Activated naive CD4-positive, alpha-beta T cell treated with anti-CD3 and anti-CD28 coated beads, Interleukin-2, amount 50 U/mL, for 72 hours (primary cell): ENCODE measurements around the gene MRPS34. TPM values are rescaled to one million over a fixed set of nuclear protein-coding genes. Genes with fewer than 3 reads are reported as not detected.

Experiments
- ATAC-seq, 2 donors: fragments of 150-1000 bp; cut with Tn5 transposase; 2 replicates each; pipeline ENCODE4 v1.10.0; 2021; ENCODE audit warnings: mild to moderate bottlenecking in 2 of 2, moderate library complexity in 2 of 2
- DNase-seq, 2 donors: peaks; one replicate each; pipeline ENCODE4 v3.0.0; 2021 to 2022; ENCODE audit warnings: low spot score in 2 of 2
- H3K27ac Mint-ChIP-seq, 2 donors: one replicate each; pipeline ENCODE4 v1.8.0; 2022; ENCODE audit warnings: mild to moderate bottlenecking in 2 of 2, mixed read lengths in 2 of 2
- H3K36me3 Mint-ChIP-seq, 2 donors: one replicate each; pipeline ENCODE4 v1.8.0; 2022; ENCODE audit warnings: mixed read lengths in 2 of 2
- H3K9me3 Mint-ChIP-seq, 2 donors: one replicate each; pipeline ENCODE4 v1.8.0; 2022; ENCODE audit warnings: mixed read lengths in 2 of 2
- total RNA-seq, 2 donors: library from RNA; stranded (reverse); gene quantifications; one replicate each; pipeline ENCODE4 v1.2.3, GENCODE V29; 2022

The MRPS34 gene
- total RNA-seq, 2 donors from 2014 or later: 106 to 180 TPM

- Mint-ChIP-seq H3K27ac (peak overlapping the region in 1 of 2 donors; percentile 84), H3K36me3 (no peaks in the 10 kb centered on the region), H3K9me3 (no peaks in the 10 kb centered on the region)
- no peak for ATAC-seq
- no peak for DNase-seq
These were observed 40.9 kb downstream of the MRPS34 start for GRCh38 chr16:1732071-1732470.

GRCh38 chr16:1731603-1732002, 41.3 kb downstream of the MRPS34 start:
- Mint-ChIP-seq H3K9me3 (no peaks in the 10 kb centered on the region), H3K36me3 (no peaks in the 10 kb centered on the region), H3K27ac (peak overlapping the region in 1 of 2 donors; percentile 84)
- DNase-seq: no peak
- ATAC-seq: no peak

DNA sequence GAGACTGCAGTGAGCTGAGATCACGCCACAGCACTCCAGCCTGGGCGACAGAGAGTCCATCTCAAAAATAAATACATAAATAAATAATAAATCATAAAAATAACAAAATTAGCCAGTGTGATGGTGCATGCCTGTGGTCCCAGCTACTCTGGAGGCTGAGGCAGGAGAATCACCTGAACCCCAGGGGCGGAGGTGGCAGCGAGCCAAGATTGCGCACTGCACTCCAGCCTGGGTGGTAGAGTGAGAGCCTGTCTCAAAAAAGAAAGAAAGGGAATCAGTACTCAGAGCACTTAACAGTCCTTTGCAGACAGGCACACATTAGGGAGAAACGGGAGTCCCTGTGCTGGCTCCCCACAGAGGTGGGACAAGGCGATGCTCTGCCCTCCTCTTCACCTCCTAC, 41.9 kb downstream of the MRPS34 start:
- Mint-ChIP-seq H3K36me3 (no peaks in the 10 kb centered on the region), H3K27ac (no peak overlapping the region), H3K9me3 (no peaks in the 10 kb centered on the region)
- DNase-seq (no peak), ATAC-seq (no peak)

DNA sequence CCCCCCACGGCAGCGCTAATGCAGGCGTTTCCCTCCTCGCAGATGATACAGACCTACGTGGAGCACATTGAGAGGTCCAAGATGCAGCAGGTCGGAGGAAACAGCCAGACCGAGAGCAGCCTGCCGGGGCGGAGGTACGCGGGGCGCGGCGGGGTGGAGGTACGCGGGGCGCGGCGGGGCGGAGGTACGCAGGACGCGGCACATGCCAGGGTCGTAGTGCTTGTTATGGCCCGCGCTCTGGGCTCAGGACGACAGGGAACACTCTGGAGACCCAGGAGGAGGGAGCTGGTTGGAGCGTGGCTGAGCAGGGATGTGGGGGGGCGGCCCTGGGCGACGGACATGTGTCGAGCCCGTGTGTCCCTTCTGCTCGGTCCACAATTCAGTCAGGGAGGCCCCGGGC, 43.5 kb downstream of the MRPS34 start:
- Mint-ChIP-seq H3K27ac (no peak overlapping the region), H3K36me3 (no peaks in the 10 kb centered on the region), H3K9me3 (no peaks in the 10 kb centered on the region)
- no peak for DNase-seq
- no peak for ATAC-seq

DNA sequence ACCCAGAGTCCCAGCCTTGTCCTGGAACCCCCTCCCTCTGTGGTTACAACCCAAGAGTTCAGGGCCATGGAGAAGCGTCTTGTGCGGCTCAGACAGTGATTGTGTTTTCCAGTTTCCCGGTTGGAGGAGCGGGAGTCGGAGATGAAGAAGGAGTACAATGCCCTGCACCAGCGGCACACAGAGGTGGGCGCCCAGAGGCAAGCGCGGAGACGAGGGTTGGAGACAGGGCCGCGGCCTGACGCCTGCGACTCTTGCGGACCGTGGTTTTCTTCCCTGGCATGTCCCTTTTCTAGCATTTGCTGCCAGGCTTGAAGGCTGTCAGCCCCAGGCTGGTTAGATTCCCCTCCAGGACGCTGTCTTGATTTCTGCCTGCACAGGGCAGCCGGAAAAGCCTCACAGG, 43.9 kb downstream of the MRPS34 start:
- no peaks in the 10 kb centered on the region for H3K36me3 Mint-ChIP-seq
- no peaks in the 10 kb centered on the region for H3K9me3 Mint-ChIP-seq
- peak overlapping the region in 1 of 2 donors; percentile 77 for H3K27ac Mint-ChIP-seq
- DNase-seq (no peak), ATAC-seq (no peak)

DNA sequence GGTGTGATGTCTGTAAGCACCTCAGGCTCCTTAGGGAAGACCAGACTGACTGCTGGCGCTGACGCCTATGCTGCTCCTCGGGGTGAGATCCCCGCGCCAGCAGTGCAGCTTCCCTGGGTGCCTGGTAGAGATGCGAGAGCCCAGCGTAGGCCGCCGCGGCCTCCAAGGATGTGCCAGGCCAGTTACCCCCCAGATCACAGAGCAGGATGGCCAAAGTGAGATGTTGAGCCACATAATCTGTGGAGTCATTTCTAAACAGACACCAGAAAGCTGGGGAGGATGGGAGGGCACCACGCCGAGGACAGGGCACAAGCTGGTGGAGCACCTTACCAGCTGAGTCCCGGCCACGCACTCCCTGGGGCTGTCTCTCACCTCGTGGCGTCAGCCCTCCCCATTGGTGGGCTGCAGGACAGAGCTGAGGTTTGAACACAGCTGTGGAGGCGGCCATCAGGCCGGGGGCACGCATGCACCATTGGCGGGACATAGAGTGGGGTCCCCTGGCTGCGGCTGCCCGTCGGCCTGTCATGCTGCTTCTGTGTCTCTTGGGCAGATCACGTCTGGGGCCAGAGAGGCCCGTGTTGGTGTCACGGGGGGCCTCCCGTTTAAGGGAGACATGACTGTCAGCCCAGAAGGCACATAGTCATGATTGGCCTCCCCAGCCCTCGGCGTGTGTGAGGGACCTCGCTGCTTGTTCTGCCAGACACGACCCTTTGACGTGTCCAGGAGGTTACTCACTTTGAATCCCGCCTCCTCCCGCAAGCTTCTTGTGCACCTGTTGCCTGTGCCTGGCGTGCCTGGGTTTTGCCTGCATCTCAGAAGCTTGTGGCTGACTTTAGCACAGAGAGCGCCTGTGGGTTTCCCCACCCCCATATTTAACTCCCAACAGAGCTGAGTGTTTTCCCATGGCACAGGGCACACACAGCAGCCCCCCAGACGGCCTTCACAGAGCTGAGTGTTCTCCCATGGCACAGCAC, 45.0 kb downstream of the MRPS34 start:
- ATAC-seq (no peak), DNase-seq (no peak)
- peak overlapping the region; percentile 1 to 60 for H3K27ac Mint-ChIP-seq
- no peaks in the 10 kb centered on the region for H3K36me3 Mint-ChIP-seq
- H3K9me3 Mint-ChIP-seq: no peaks in the 10 kb centered on the region

DNA sequence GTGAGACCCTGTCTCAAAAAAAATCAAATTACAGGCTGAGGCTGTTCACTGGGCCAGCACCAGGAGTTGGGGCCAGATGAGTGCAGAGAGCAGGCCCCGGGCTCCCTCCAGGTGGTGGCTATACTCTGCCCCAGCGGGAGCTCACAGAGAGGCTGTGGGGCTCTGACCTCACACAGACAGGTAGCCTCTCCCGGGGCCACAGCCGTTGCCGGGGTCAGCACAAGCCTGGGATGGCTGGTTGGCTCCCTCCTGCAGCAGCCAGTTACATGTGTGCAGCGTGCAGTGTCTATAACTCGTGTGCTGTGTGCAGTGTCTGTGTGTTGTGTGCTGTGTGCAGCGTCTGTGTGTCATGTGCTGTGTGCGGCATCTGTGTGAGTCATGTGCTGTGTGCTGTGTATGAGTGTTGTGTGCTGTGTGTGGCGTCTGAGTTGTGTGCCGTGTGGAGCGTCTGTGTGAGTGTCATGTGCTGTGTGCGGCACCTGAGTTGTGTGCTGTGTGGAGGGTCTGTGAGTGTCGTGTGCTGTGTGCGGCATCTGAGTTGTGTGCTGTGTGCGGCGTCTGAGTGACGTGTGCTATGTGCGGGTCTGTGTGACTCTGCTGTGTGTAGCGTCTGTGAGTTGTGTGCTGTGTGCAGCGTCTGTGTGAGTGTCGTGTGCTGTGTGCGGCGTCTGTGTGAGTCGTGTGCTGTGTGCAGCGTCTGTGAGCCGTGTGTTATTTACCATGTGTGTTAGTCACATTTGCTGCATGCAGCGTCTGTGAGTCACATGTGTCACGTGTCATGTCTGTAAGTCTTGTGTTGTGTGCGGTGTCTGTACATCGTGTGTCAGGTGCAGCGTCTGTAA, 46.1 kb downstream of the MRPS34 start:
- Mint-ChIP-seq H3K36me3 (no peaks in the 10 kb centered on the region), H3K9me3 (no peaks in the 10 kb centered on the region), H3K27ac (peak overlapping the region in 1 of 2 donors; percentile 1)
- ATAC-seq (no peak), DNase-seq (no peak)

DNA sequence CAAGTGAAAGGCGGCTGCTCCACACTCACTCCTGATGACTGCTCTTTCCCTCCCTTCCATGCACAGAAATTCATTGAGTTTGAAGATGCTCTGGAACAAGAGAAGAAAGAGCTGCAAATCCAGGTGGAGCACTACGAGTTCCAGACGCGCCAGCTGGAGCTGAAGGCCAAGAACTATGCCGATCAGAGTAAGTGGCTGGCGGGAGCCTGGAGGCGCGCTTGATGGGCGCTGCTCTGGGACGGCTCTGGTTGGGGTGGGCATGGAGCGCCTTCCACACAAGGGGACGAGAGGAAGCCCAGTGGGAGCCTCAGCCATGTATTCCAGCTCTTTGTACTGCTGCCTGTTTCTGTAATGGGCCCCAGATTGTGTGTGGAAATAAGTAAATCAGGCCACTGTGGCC, 48.4 kb downstream of the MRPS34 start:
- no peak for ATAC-seq
- H3K36me3 Mint-ChIP-seq: no peaks in the 10 kb centered on the region
- no peak for DNase-seq
- H3K27ac Mint-ChIP-seq: no peak overlapping the region
- H3K9me3 Mint-ChIP-seq: no peaks in the 10 kb centered on the region

DNA sequence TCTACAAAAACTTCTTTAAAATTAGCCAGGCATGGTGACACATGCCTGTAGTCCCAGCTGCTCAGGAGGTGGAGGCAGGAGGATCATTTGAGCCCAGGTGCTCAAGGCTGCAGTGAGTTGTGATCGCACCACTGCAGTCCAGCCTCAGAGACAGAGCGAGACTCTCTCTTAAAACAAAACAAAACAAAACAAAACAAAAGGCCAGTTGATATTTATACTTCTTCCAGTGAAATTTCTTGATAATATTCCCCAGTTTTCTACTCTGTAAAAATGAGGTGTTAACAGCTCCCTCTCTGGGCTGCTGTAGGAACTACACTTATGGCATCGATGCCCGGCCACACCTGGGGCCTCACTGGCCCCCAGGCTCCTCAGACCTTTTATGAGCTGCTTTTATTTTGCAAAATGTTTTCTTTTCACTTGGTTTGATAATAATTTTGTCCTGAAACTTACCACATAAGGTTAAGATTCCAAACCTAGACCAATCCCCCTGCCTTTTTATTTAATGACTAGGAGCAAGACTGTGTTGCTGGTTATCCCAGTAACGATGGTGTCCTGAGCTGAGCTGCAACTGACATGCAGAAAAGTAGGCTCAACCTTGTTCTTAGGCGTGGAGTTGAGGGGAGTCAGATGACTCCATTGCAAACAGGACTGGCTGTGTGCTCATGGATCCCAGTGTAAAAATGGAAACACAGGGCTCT, 49.3 kb downstream of the MRPS34 start:
- H3K27ac Mint-ChIP-seq: no peak overlapping the region
- no peaks in the 10 kb centered on the region for H3K9me3 Mint-ChIP-seq
- no peaks in the 10 kb centered on the region for H3K36me3 Mint-ChIP-seq
- ATAC-seq (peak in 1 of 2 donors; percentile 43), DNase-seq (peak in 1 of 2 donors; percentile 55)

Other genes with a start within 250 kb of the MRPS34 start
- 10 to 100 TPM; 10.3 to 17.6 TPM for gene TMEM204, start 239.5 kb downstream of the MRPS34 start, total RNA-seq
- gene IFT140, start 161.1 kb downstream of the MRPS34 start, total RNA-seq: 10 to 100 TPM; 16.0 to 17.1 TPM
- gene CRAMP1, start 160.8 kb downstream of the MRPS34 start, total RNA-seq: 10 to 100 TPM; 16.5 to 19.5 TPM
- 10 to 100 TPM; 66.5 to 74.8 TPM for gene JPT2, start 94.9 kb downstream of the MRPS34 start, total RNA-seq
- gene MAPK8IP3, start 66.9 kb downstream of the MRPS34 start, total RNA-seq: 10 to 100 TPM; 76.1 to 83.6 TPM
- 10 to 100 TPM; 30.9 to 55.6 TPM for gene NME3, start 1.6 kb downstream of the MRPS34 start, total RNA-seq
- gene EME2, start 324 bp downstream of the MRPS34 start, total RNA-seq: 10 to 100 TPM; 21.9 to 24.0 TPM
- 10 to 100 TPM; 19.1 to 29.2 TPM for gene SPSB3, start 9.4 kb upstream of the MRPS34 start, total RNA-seq
- 10 to 100 TPM; 41.0 to 48.3 TPM for gene NUBP2, start 9.8 kb upstream of the MRPS34 start, total RNA-seq
- gene IGFALS, start 20.6 kb upstream of the MRPS34 start, total RNA-seq: not detected
- 10 to 100 TPM; 31.7 to 65.6 TPM for gene HAGH, start 53.7 kb upstream of the MRPS34 start, total RNA-seq
- gene FAHD1, start 54.1 kb upstream of the MRPS34 start, total RNA-seq: 10 to 100 TPM; 11.9 to 13.0 TPM
- under 1 TPM; 0.43 to 0.45 TPM for gene MEIOB, start 99.0 kb upstream of the MRPS34 start, total RNA-seq
- not detected for gene HS3ST6, start 145.3 kb upstream of the MRPS34 start, total RNA-seq
- gene MSRB1, start 170.1 kb upstream of the MRPS34 start, total RNA-seq: 10 to 100 TPM; 17.3 to 41.7 TPM
- gene RPL3L, start 181.6 kb upstream of the MRPS34 start, total RNA-seq: not detected
- 10 to 100 TPM; 63.4 to 98.8 TPM for gene NDUFB10, start 186.4 kb upstream of the MRPS34 start, total RNA-seq
- 1,000 to 10,000 TPM; 5,211 to 5,668 TPM for gene RPS2, start 191.7 kb upstream of the MRPS34 start, total RNA-seq
- gene RNF151, start 193.7 kb upstream of the MRPS34 start, total RNA-seq: under 1 TPM in 1 of 2 donors, not detected in 1; 0.41 TPM
- 10 to 100 TPM; 18.8 to 37.2 TPM for gene TBL3, start 198.9 kb upstream of the MRPS34 start, total RNA-seq
- not detected for gene NOXO1, start 208.3 kb upstream of the MRPS34 start, total RNA-seq
- gene GFER, start 211.1 kb upstream of the MRPS34 start, total RNA-seq: 10 to 100 TPM; 19.1 to 25.0 TPM
- gene SYNGR3, start 216.8 kb upstream of the MRPS34 start, total RNA-seq: 1 to 10 TPM; 2.0 to 9.0 TPM
- gene ZNF598, start 236.7 kb upstream of the MRPS34 start, total RNA-seq: 10 to 100 TPM; 72.2 to 87.9 TPM
- 1 to 10 TPM in 1 of 2 donors, under 1 TPM in 1; 0.61 to 4.6 TPM for gene NPW, start 246.7 kb upstream of the MRPS34 start, total RNA-seq